H9 (cell line): ENCODE data around the gene ZNF75A. TPM values are rescaled to one million over a fixed set of nuclear protein-coding genes. Genes with fewer than 3 reads are reported as not detected.

Experiments
- DNase-seq: peaks from one replicate; pipeline ENCODE4 v3.0.0-alpha.2; 2017
- H2AFZ ChIP-seq: one replicate; pipeline ENCODE4 v1.6.1; 2013; ENCODE audit warnings: mild to moderate bottlenecking, low read length, control low read depth, moderate library complexity
- H2AK5ac ChIP-seq: 2 replicates; pipeline ENCODE4 v1.6.1; 2013; ENCODE audit warnings: low read length, control low read depth, mixed read lengths; ENCODE audit not compliant: insufficient read length
- H2BK120ac ChIP-seq: one replicate; pipeline ENCODE4 v1.6.1; 2013; ENCODE audit warnings: low read depth, mild to moderate bottlenecking, low read length, control low read depth, inconsistent platforms; ENCODE audit not compliant: poor library complexity, severe bottlenecking
- H2BK12ac ChIP-seq: 2 replicates; pipeline ENCODE4 v1.6.1; 2013; ENCODE audit warnings: low read length, control low read depth, mixed read lengths, low read depth; ENCODE audit not compliant: insufficient read length
- H2BK15ac ChIP-seq: 2 replicates; pipeline ENCODE4 v1.6.1; 2013; ENCODE audit warnings: low read depth, low read length, control low read depth
- H2BK20ac ChIP-seq: one replicate; pipeline ENCODE4 v1.6.1; 2013; ENCODE audit warnings: low read depth, mild to moderate bottlenecking, low read length, control low read depth, inconsistent platforms; ENCODE audit not compliant: poor library complexity, severe bottlenecking
- H2BK5ac ChIP-seq: 2 replicates; pipeline ENCODE4 v1.6.1; 2013; ENCODE audit warnings: low read length, control low read depth, mixed read lengths; ENCODE audit not compliant: insufficient read length
- H3K14ac ChIP-seq: 2 replicates; pipeline ENCODE4 v1.6.1; 2013; ENCODE audit warnings: low read length, control low read depth; ENCODE audit not compliant: insufficient read depth
- H3K18ac ChIP-seq: 2 replicates; pipeline ENCODE4 v1.6.1; 2013; ENCODE audit warnings: low read depth, mild to moderate bottlenecking, mixed read lengths, low read length, control low read depth; ENCODE audit not compliant: insufficient read length
- H3K23ac ChIP-seq: 2 replicates; pipeline ENCODE4 v1.6.1; 2013; ENCODE audit warnings: low read length, control low read depth, mixed read lengths, low read depth; ENCODE audit not compliant: insufficient read length
- H3K23me2 ChIP-seq: 2 replicates; pipeline ENCODE4 v1.6.1; 2013; ENCODE audit warnings: low read depth, mild to moderate bottlenecking, mixed read lengths, low read length, control low read depth; ENCODE audit not compliant: insufficient read length, poor library complexity, severe bottlenecking
- H3K27ac ChIP-seq: 2 replicates; pipeline ENCODE4 v1.5.1; 2013; ENCODE audit warnings: low read length, control low read depth, mixed read lengths, low read depth; ENCODE audit not compliant: insufficient read length
- H3K27me3 ChIP-seq: 2 replicates; pipeline ENCODE4 v1.6.1; 2013; ENCODE audit warnings: low read length, control low read depth, inconsistent platforms; ENCODE audit not compliant: insufficient read depth
- H3K4ac ChIP-seq: 2 replicates; pipeline ENCODE4 v1.6.1; 2013; ENCODE audit warnings: low read depth, mild to moderate bottlenecking, control low read depth, inconsistent platforms, low read length, moderate library complexity
- H3K4me1 ChIP-seq: 2 replicates; pipeline ENCODE4 v1.6.1; 2013; ENCODE audit warnings: low read length, control low read depth, inconsistent platforms; ENCODE audit not compliant: insufficient read depth
- H3K4me2 ChIP-seq: 2 replicates; pipeline ENCODE4 v1.6.1; 2013; ENCODE audit warnings: low read length, control low read depth, mixed read lengths; ENCODE audit not compliant: insufficient read length, insufficient read depth
- H3K56ac ChIP-seq: 2 replicates; pipeline ENCODE4 v1.6.1; 2013; ENCODE audit warnings: low read depth, mild to moderate bottlenecking, mixed read lengths, low read length, control low read depth; ENCODE audit not compliant: insufficient read length
- H3K79me1 ChIP-seq: 2 replicates; pipeline ENCODE4 v1.6.1; 2013; ENCODE audit warnings: low read depth, mild to moderate bottlenecking, moderate library complexity, low read length, control low read depth, inconsistent platforms; ENCODE audit not compliant: insufficient read depth, poor library complexity, severe bottlenecking
- H3K79me2 ChIP-seq: 2 replicates; pipeline ENCODE4 v1.6.1; 2013; ENCODE audit warnings: low read length, control low read depth, inconsistent platforms; ENCODE audit not compliant: insufficient read depth
- H3K9ac ChIP-seq: 2 replicates; pipeline ENCODE4 v1.6.1; 2013; ENCODE audit warnings: low read length, control low read depth, mixed read lengths; ENCODE audit not compliant: insufficient read length; ENCODE audit errors: extremely low read depth
- H3K9me3 ChIP-seq: one replicate; pipeline ENCODE4 v1.6.1; 2013; ENCODE audit warnings: low read depth, low read length, inconsistent platforms; ENCODE audit not compliant: control insufficient read depth
- H3T11ph ChIP-seq: one replicate; pipeline ENCODE4 v1.6.1; 2013; ENCODE audit warnings: mild to moderate bottlenecking, low read length, control low read depth, inconsistent platforms
- H4K20me1 ChIP-seq: one replicate; pipeline ENCODE4 v1.6.1; 2013; ENCODE audit not compliant: control insufficient read depth, insufficient read length, insufficient read depth
- H4K5ac ChIP-seq: 2 replicates; pipeline ENCODE4 v1.6.1; 2013; ENCODE audit warnings: low read depth, mild to moderate bottlenecking, mixed read lengths, low read length, control low read depth; ENCODE audit not compliant: insufficient read length
- H4K8ac ChIP-seq: replicated peaks from 2 replicates; pipeline ENCODE4 v1.6.1; 2013; ENCODE audit warnings: low read length, control low read depth, mixed read lengths, low read depth; ENCODE audit not compliant: insufficient read length
- H4K91ac ChIP-seq: 2 replicates; pipeline ENCODE4 v1.6.1; 2013; ENCODE audit warnings: low read depth, mild to moderate bottlenecking, moderate library complexity, mixed read lengths, low read length, control low read depth; ENCODE audit not compliant: insufficient read length
- H3K27ac Mint-ChIP-seq, 3 experiments: 2 replicates in 2 of 3; 3 replicates in 1 of 3; pipeline ENCODE4 v1.8.0; 2020 to 2021; ENCODE audit warnings: mixed read lengths in 3 of 3, mild to moderate bottlenecking in 1 of 3, moderate library complexity in 1 of 3
- H3K27me3 Mint-ChIP-seq: 2 replicates; pipeline ENCODE4 v1.8.0; 2021; ENCODE audit warnings: low read depth, mild to moderate bottlenecking, moderate library complexity, mixed read lengths
- H3K36me3 Mint-ChIP-seq, 3 experiments: 2 replicates in 2 of 3; 3 replicates in 1 of 3; pipeline ENCODE4 v1.8.0; 2020 to 2021; ENCODE audit warnings: low read depth in 3 of 3, mixed read lengths in 3 of 3; ENCODE audit not compliant: insufficient read depth in 1 of 3
- H3K4me1 Mint-ChIP-seq, 2 experiments: 2 replicates each; pipeline ENCODE4 v1.8.0; 2020; ENCODE audit warnings: mixed read lengths in 2 of 2
- H3K4me3 Mint-ChIP-seq, 2 experiments: 2 replicates in 1 of 2; 3 replicates in 1 of 2; pipeline ENCODE4 v1.8.0; 2020 to 2021; ENCODE audit warnings: mild to moderate bottlenecking in 2 of 2, mixed read lengths in 2 of 2, moderate library complexity in 1 of 2
- H3K9me3 Mint-ChIP-seq, 2 experiments: 2 replicates in 1 of 2; 3 replicates in 1 of 2; pipeline ENCODE4 v1.8.0; 2020; ENCODE audit warnings: mild to moderate bottlenecking in 2 of 2, mixed read lengths in 2 of 2, moderate library complexity in 1 of 2
- CTCF ChIP-seq: fragments of 200-600 bp; sonication (generic); conservative IDR thresholded peaks from 3 replicates; pipeline ENCODE4 v1.8.0; 2021; ENCODE audit warnings: antibody characterized with exemption, mild to moderate bottlenecking
- WGBS: extraction: QIAGEN DNeasy Blood & Tissue Kit; methylation state at CpG from one replicate; pipeline ENCODE4 v1.1.7; 2013; ENCODE audit warnings: missing lambda C conversion rate, low lambda C conversion rate, mixed read lengths; ENCODE audit not compliant: insufficient read length; ENCODE audit errors: extremely low coverage; 5-methylcytosine and 5-hydroxymethylcytosine counted together
- total RNA-seq: library from RNA; stranded (reverse); gene quantifications from 2 replicates; pipeline ENCODE4 v1.2.1, GENCODE V29; 2021

ZNF75A gene
- total RNA-seq, 1 experiment from 2014 or later, result 42.4 TPM

DNA sequence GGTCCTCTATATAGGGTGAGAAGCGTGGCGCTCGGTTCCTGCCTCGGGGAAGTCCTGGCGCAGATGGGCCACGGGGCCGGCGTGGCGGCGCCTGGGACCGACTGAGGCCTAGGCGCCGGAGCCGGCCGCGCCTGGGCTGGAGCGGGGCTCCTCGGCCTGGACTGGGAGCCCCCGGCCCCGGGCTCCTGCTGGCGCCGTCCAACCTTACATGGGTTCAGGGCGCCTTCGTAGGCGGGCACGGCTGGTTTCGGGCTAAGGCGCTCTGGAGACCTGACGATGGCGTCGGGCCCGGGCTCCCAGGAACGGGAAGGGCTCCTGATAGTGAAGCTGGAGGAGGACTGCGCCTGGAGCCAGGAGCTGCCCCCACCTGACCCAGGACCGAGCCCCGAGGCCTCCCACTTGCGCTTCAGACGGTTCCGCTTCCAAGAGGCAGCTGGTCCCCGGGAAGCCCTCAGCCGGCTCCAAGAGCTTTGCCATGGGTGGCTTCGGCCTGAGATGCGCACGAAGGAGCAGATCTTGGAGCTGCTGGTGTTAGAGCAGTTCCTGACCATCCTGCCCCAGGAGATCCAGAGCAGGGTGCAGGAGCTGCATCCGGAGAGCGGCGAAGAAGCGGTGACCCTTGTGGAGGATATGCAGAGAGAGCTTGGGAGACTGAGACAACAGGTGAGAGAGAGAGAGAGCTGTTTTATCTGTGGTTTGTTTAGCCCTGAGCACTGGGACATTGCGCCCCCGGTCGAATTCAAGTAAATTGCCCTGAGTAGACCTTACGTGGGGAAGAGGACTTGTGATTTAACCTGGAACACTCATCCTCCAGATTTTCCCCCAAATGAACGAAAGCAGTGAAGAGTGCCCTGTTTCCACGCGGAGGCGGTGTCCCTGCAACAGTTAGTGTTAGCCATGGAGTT lies 21.5 kb upstream of the ZNF75A start:
- no peak overlapping the region for H3K4ac ChIP-seq
- no peak overlapping the region for H2BK5ac ChIP-seq
- peaks cover 5% of the 10 kb centered on the region for H4K20me1 ChIP-seq
- DNase-seq, result no peak
- H3K23ac ChIP-seq, result no peak overlapping the region
- no peak for TF ChIP-seq CTCF
- H2AFZ ChIP-seq, result no peak overlapping the region
- peaks cover 11% of the 10 kb centered on the region for H3K23me2 ChIP-seq
- Mint-ChIP-seq H3K27ac (peak overlapping the region; percentile 99), H3K36me3 (peaks cover 47 to 50% (median 49%) of the 10 kb centered on the region in 3 experiments), H3K27me3 (peaks cover 6% of the 10 kb centered on the region), H3K4me1 (peaks cover 18 to 24% of the 10 kb centered on the region in 2 experiments), H3K9me3 (peaks cover 33 to 44% of the 10 kb centered on the region in 2 experiments), H3K4me3 (peak overlapping the region; percentile 96 to 98)
- H3K79me1 ChIP-seq, result peaks cover 12% of the 10 kb centered on the region
- H3K4me1 ChIP-seq, result no peaks in the 10 kb centered on the region
- peak overlapping the region; percentile 82 for H3K9ac ChIP-seq
- no peak overlapping the region for H3K27ac ChIP-seq
- H3K9me3 ChIP-seq, result peaks cover 22% of the 10 kb centered on the region
- H4K8ac ChIP-seq, result no peak overlapping the region
- no peak overlapping the region for H3K56ac ChIP-seq
- no peak overlapping the region for H2AK5ac ChIP-seq
- H2BK20ac ChIP-seq, result no peak overlapping the region
- H3K14ac ChIP-seq, result peak overlapping the region; percentile 75; the same call in 1 of the 2 replicates
- H2BK15ac ChIP-seq, result no peak overlapping the region
- H3K27me3 ChIP-seq, result no peaks in the 10 kb centered on the region
- H2BK120ac ChIP-seq, result no peak overlapping the region
- H4K5ac ChIP-seq, result no peak overlapping the region
- H3K18ac ChIP-seq, result peak overlapping the region; percentile 64
- H2BK12ac ChIP-seq, result no peak overlapping the region
- no peak overlapping the region for H3T11ph ChIP-seq
- peak overlapping the region; percentile 85 for H3K4me2 ChIP-seq
- no CpG with 5 or more reads among the region's 56 CpGs for WGBS
- H4K91ac ChIP-seq, result no peak overlapping the region
- H3K79me2 ChIP-seq, result peaks cover 29% of the 10 kb centered on the region
